Rectal smooth muscle tissue (tissue), 1 donor: ENCODE results near the gene PPIA.
"Not testable (repeated sequence)": the region's sequence is repeated elsewhere in the genome, so short reads cannot be mapped to it uniquely, and the experiment has no call there.

Experiments
- H3K27ac ChIP-seq: one replicate; pipeline ENCODE4 v1.7.0; 2013; ENCODE audit warnings: low read depth, low read length, inconsistent platforms
- H3K27me3 ChIP-seq: one replicate; pipeline ENCODE4 v1.7.0; 2013; ENCODE audit warnings: low read length; ENCODE audit not compliant: control insufficient read depth, insufficient read depth
- H3K36me3 ChIP-seq: one replicate; pipeline ENCODE4 v1.7.0; 2013; ENCODE audit warnings: low read length; ENCODE audit not compliant: control insufficient read depth, insufficient read depth
- H3K4me1 ChIP-seq: one replicate; pipeline ENCODE4 v1.7.0; 2013; ENCODE audit warnings: low read length; ENCODE audit not compliant: control insufficient read depth, insufficient read depth
- H3K4me3 ChIP-seq: one replicate; pipeline ENCODE4 v1.7.0; 2013; ENCODE audit warnings: low read length
- H3K9ac ChIP-seq: one replicate; pipeline ENCODE4 v1.7.0; 2013; ENCODE audit warnings: low read length

Gene PPIA

GRCh38 chr7:44767134-44767911 lies 29.2 kb upstream of the PPIA start:
- H3K36me3 ChIP-seq: peaks cover 38% of the 10 kb centered on the region
- H3K27ac ChIP-seq: peak overlapping the region; percentile 78
- peak overlapping the region; percentile 21 for H3K9ac ChIP-seq
- peaks cover 27% of the 10 kb centered on the region for H3K4me1 ChIP-seq
- no peaks in the 10 kb centered on the region for H3K27me3 ChIP-seq
- no peak overlapping the region for H3K4me3 ChIP-seq

- peak overlapping the region; percentile 78 for H3K27ac ChIP-seq
- H3K4me1 ChIP-seq: peaks cover 26% of the 10 kb centered on the region
- peak overlapping the region; percentile 21 for H3K9ac ChIP-seq
- no peak overlapping the region for H3K4me3 ChIP-seq
- H3K27me3 ChIP-seq: no peaks in the 10 kb centered on the region
- peaks cover 32% of the 10 kb centered on the region for H3K36me3 ChIP-seq
Observed at GRCh38 chr7:44767912-44768627, 28.4 kb upstream of the PPIA start.

- H3K4me1 ChIP-seq: peaks cover 26% of the 10 kb centered on the region
- H3K27me3 ChIP-seq: no peaks in the 10 kb centered on the region
- H3K4me3 ChIP-seq: no peak overlapping the region
- peak overlapping the region; percentile 78 for H3K27ac ChIP-seq
- H3K36me3 ChIP-seq: peaks cover 29% of the 10 kb centered on the region
- H3K9ac ChIP-seq: no peak overlapping the region
Observed at GRCh38 chr7:44768628-44769371, 27.7 kb upstream of the PPIA start.

DNA sequence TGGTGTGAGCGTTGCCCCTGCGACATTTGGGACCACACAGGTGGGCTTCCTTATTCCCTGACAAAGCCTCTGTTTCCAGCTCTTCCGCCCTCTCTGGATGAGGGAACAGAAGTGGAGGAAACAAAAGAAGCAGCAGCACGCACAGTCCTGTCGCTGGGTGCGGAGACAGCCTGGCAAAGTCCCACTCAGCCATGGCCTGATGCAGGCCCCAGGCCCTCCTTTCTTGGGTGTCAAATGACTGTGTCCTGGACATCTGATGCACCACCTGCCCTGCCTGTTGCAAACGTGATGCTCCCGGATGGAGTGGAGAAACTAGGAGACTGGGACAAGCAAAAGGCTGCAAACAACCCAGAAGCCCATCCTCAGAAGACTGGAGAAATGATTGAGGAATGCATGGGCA lies 27.1 kb upstream of the PPIA start:
- no peak overlapping the region for H3K9ac ChIP-seq
- no peak overlapping the region for H3K4me3 ChIP-seq
- H3K27ac ChIP-seq: peak overlapping the region; percentile 78
- H3K36me3 ChIP-seq: peaks cover 24% of the 10 kb centered on the region
- peaks cover 26% of the 10 kb centered on the region for H3K4me1 ChIP-seq
- no peaks in the 10 kb centered on the region for H3K27me3 ChIP-seq

GRCh38 chr7:44769776-44770294 lies 26.6 kb upstream of the PPIA start:
- peaks cover 19% of the 10 kb centered on the region for H3K36me3 ChIP-seq
- H3K4me1 ChIP-seq: peaks cover 26% of the 10 kb centered on the region
- no peak overlapping the region for H3K9ac ChIP-seq
- peak overlapping the region; percentile 78 for H3K27ac ChIP-seq
- H3K4me3 ChIP-seq: no peak overlapping the region
- no peaks in the 10 kb centered on the region for H3K27me3 ChIP-seq

DNA sequence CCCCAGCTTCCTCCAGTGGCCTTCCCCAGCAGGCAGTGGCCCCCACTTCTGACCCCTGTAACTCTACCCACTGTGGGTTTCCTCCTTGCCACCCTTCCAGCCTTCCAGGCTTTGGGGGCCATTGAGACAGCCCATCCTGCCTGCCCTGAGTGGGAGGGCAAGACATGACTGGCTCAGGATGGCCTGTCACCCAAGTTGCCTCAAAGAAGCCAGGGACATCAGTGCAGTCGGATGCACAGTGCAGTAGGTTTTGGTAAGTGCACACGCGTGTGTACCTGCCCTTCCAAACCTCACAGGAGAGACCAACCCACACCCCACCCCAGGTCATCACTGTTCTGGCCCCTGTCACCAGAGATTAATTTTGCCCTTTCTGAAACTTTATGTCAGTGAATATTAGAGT lies 25.1 kb upstream of the PPIA start:
- Histone ChIP-seq H3K4me3 (no peak overlapping the region), H3K4me1 (peaks cover 26% of the 10 kb centered on the region), H3K36me3 (peaks cover 9% of the 10 kb centered on the region), H3K27me3 (no peaks in the 10 kb centered on the region), H3K9ac (no peak overlapping the region), H3K27ac (no peak overlapping the region)

DNA sequence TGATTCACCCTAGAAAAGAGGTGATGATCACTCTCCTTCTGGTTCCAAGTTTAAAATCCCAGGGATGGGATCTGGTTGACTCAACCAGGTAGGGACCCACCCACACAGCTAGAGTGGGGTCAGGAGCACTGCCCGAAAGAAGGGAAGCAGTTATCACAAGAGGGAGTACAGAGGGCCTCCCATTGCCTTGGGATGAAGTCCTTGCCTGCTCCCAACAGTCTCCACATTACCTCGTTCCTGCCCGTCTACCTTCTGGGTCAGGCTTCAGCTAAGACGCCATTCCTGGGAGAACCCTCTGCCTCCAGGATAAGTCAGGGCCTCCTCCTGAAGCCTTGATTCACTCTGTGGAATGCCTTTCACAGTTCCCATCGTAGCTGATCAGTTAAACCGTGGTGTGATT lies 24.0 kb upstream of the PPIA start:
- no peak overlapping the region for H3K4me3 ChIP-seq
- H3K36me3 ChIP-seq: no peaks in the 10 kb centered on the region
- H3K9ac ChIP-seq: no peak overlapping the region
- H3K27me3 ChIP-seq: no peaks in the 10 kb centered on the region
- H3K4me1 ChIP-seq: peaks cover 26% of the 10 kb centered on the region
- no peak overlapping the region for H3K27ac ChIP-seq

DNA sequence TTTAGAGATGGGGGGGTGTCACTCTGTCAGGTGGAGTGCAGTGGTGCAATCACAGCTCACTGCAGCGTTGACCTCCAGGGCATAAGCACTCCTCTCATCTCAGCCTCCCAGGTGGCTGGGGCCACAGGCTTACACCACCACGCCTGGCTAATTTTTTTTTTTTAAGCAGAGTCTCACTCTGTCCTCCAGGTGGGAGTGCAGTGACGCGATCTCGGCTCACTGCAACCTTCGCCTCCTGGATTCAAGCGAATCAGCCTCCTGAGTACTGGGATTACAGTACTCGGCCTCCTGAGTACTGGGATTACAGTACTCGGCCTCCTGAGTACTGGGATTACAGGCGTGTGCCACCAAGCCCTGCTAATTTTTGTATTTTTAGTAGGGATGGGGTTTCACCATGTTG lies 23.6 kb upstream of the PPIA start:
- no peak overlapping the region for H3K27ac ChIP-seq
- no peaks in the 10 kb centered on the region for H3K27me3 ChIP-seq
- H3K36me3 ChIP-seq: no peaks in the 10 kb centered on the region
- peaks cover 24% of the 10 kb centered on the region for H3K4me1 ChIP-seq
- H3K9ac ChIP-seq: no peak overlapping the region
- H3K4me3 ChIP-seq: no peak overlapping the region

- not testable (repeated sequence) for H3K36me3 ChIP-seq, H3K9ac ChIP-seq, H3K27ac ChIP-seq, H3K27me3 ChIP-seq, H3K4me3 ChIP-seq, H3K4me1 ChIP-seq
Observed at GRCh38 chr7:44774486-44774885, 22.0 kb upstream of the PPIA start.

DNA sequence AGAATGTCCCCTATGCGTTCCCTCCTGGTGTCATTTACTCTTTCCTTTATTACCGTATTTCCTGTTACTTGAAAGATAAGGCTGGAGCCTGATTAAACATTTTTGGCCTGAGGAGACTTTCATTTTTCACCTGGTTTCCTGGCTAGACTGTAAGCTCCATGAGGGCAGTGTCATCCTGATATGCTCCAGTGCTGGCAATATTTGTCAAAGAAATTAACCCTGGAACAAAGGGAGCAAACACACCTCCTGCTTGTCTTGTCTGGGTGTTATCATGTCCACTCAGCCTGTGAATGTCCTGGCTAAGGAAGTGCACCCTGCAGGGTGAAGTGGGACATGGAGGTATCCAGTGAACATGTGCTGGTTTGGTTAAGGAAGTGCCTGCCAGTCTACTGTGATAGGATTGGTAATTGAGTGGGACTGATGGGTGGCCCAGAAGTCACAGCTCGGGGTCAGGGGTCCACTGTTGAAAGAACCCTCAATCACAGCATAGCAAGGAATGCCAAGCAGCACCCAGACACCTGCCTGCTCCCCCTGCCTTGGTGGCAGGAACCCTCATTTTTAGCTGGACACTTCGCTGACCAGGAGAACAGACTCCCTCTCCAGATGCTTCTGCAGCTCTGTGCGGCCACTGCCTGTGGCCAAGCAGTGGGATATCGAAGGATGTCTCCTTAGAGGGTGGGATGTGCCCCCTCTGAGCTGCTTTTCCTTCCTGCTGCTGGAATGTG lies 20.9 kb upstream of the PPIA start:
- H3K4me3 ChIP-seq: no peak overlapping the region
- no peak overlapping the region for H3K9ac ChIP-seq
- no peak overlapping the region for H3K27ac ChIP-seq

DNA sequence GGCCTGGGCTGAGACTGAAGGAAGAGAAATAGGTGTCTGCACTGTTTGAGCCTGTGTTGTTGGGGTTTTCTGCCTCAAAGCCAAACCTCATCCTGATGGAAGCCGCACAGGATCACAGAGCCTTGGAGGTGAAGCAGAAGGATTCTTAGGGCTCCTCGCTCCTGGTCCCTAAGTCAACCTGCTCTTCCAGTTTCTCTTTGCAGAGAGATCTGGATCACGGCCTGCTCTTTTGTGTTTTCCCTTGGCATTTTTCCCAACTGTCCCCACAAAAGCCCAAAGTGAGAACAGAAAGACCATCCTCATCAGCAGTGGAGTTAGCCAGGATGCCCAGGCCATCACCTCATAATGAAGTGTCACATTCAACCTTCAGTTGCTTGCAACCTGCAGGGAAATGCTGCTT lies 20.3 kb upstream of the PPIA start:
- H3K9ac ChIP-seq: no peak overlapping the region
- no peaks in the 10 kb centered on the region for H3K4me1 ChIP-seq
- H3K27me3 ChIP-seq: no peaks in the 10 kb centered on the region
- H3K4me3 ChIP-seq: no peak overlapping the region
- H3K27ac ChIP-seq: no peak overlapping the region
- H3K36me3 ChIP-seq: no peaks in the 10 kb centered on the region

More for the DNA sequence above, 20.9 kb upstream of the PPIA start:
- H3K36me3 ChIP-seq: no peaks in the 10 kb centered on the region
- H3K4me1 ChIP-seq: no peaks in the 10 kb centered on the region
- no peaks in the 10 kb centered on the region for H3K27me3 ChIP-seq

DNA sequence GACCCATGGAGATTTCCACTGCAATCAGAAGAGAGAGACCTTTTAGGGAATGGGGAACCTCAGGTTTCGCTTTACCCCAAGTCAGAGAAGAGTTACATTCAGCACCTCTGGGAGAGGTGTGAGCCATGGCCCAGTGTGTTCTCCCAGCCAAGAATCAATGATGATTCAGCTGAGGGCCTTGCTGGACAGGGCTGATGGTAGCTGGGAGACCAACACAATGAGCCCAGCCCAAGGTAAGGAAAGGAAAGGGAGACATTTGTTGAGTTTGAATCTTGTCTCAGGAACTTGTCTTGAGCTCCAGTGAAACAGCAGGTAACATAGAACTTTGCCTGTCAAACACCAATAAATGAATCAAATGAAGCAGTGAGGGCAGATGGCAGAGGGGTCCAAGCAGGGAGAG lies 14.0 kb upstream of the PPIA start:
- Histone ChIP-seq H3K4me1 (no peaks in the 10 kb centered on the region), H3K4me3 (no peak overlapping the region), H3K27me3 (no peaks in the 10 kb centered on the region), H3K27ac (no peak overlapping the region), H3K36me3 (no peaks in the 10 kb centered on the region), H3K9ac (no peak overlapping the region)
